Thyroid gland (tissue), 4 donors: ENCODE results near the gene MYT1.

Experiments used
- CTCF ChIP-seq, 6 experiments: fragments of 200-600 bp in 3 of 6; fragments of 450-650 bp in 3 of 6; sonication (generic) in 3 of 6; IDR thresholded peaks; one replicate each; pipeline ENCODE4 v1.5.1; 2016 to 2019; ENCODE audit warnings: antibody characterized with exemption in 6 of 6, mild to moderate bottlenecking in 2 of 6, inconsistent platforms in 1 of 6, moderate library complexity in 1 of 6
- POLR2A ChIP-seq, 2 donors: fragments of 450-650 bp; IDR thresholded peaks; one replicate each; pipeline ENCODE4 v1.6.1; 2017; ENCODE audit warnings: antibody characterized with exemption in 2 of 2, mild to moderate bottlenecking in 2 of 2, moderate library complexity in 1 of 2

DNA sequence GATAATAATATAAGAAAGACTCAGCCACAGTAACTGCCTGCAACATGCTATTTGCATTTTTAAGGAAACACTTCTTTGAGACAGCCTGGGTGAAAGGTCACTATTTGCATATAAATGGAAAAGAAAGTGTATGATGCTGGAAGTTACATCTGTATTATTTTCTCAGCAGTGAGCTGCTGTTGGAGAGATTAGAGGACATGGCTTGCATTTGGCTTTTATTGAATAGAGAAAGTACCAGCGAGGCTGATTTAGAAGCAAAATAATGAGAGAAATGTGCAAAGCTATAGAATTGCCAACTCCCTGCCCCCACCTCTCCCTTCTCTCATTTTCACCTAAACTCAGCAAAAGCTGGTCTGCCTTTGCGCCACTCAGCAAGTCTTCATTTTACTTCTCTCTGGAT lies 12.7 kb downstream of the MYT1 start:
- TF ChIP-seq CTCF (IDR thresholded peaks at IDR 0.05) = no peak
- no peak for TF ChIP-seq POLR2A (IDR thresholded peaks at IDR 0.05)
